Renal cortical epithelial cell (primary cell): ENCODE data around the gene ADISSP. TPM values are rescaled to one million over a fixed set of nuclear protein-coding genes. Genes with fewer than 3 reads are reported as not detected.

Source experiments
- DNase-seq: peaks from one replicate; pipeline ENCODE4 v3.0.0-alpha.2; 2011; ENCODE audit warnings: low read depth
- total RNA-seq: library from RNA; depleted of rRNA; stranded (reverse); fragments of >200 nt; gene quantifications from 2 replicates; pipeline ENCODE4 v1.2.3, GENCODE V29; 2014

Gene ADISSP
- total RNA-seq, 1 donor from 2014 or later: 20.0 TPM

- no peak for DNase-seq
These were observed 12.3 kb downstream of the ADISSP start for GRCh38 chr20:3755269-3755668.

- no peak for DNase-seq
These were observed 13.3 kb downstream of the ADISSP start for GRCh38 chr20:3754276-3754630.

- DNase-seq: no peak
These were observed 13.9 kb downstream of the ADISSP start for GRCh38 chr20:3753501-3754275.

GRCh38 chr20:3753098-3753497 is 14.5 kb downstream of the ADISSP start:
- peak; percentile 70 for DNase-seq

- no peak for DNase-seq
These were observed 15.2 kb downstream of the ADISSP start for GRCh38 chr20:3752386-3752759.

GRCh38 chr20:3751675-3752385 is 15.7 kb downstream of the ADISSP start:
- no peak for DNase-seq

- no peak for DNase-seq
These were observed 16.3 kb downstream of the ADISSP start for GRCh38 chr20:3751305-3751674.

- no peak for DNase-seq
These were observed 17.6 kb downstream of the ADISSP start for GRCh38 chr20:3749689-3750531.

GRCh38 chr20:3749087-3749688 is 18.4 kb downstream of the ADISSP start:
- no peak for DNase-seq

GRCh38 chr20:3748073-3748472 is 19.5 kb downstream of the ADISSP start:
- DNase-seq: no peak

GRCh38 chr20:3747471-3747870 is 20.1 kb downstream of the ADISSP start:
- no peak for DNase-seq

GRCh38 chr20:3745686-3746173 is 21.8 kb downstream of the ADISSP start:
- DNase-seq: no peak

- no peak for DNase-seq
These were observed 22.5 kb downstream of the ADISSP start for GRCh38 chr20:3744806-3745685.

- no peak for DNase-seq
These were observed 23.5 kb downstream of the ADISSP start for GRCh38 chr20:3744037-3744436.

- DNase-seq: no peak
These were observed 24.3 kb downstream of the ADISSP start for GRCh38 chr20:3743251-3743650.

GRCh38 chr20:3741836-3742458 is 25.6 kb downstream of the ADISSP start:
- DNase-seq: no peak

- no peak for DNase-seq
These were observed 26.8 kb downstream of the ADISSP start for GRCh38 chr20:3740615-3741301.

- no peak for DNase-seq
These were observed 27.6 kb downstream of the ADISSP start for GRCh38 chr20:3739926-3740451.

GRCh38 chr20:3739054-3739925 is 28.3 kb downstream of the ADISSP start:
- DNase-seq: no peak
